ENCODE results near the gene ROR1. TPM values are rescaled to one million over a fixed set of nuclear protein-coding genes. Genes with fewer than 3 reads are reported as not detected.

The ROR1 gene
- total and polyA plus RNA-seq, 9 of the 15 experiments (the other 6 are each of a cell fraction or from before 2014, with no cell fraction given) = 0.02 TPM; not detected in 8

- POLR2A ChIA-PET = interaction anchor here (0.8 kb wide), 1 partner anchor 191 kb away, joined by 3 read pairs; no protein-coding TSS in a partner anchor
- intact Hi-C loops (cut with micrococcal nuclease) = no loop called here
These were observed 116.7 kb downstream of the ROR1 start for GRCh38 chr1:63890468-63890867.

More at GRCh38 chr1:63890468-63890867, 116.7 kb downstream of the ROR1 start:
- BruUV-seq (replicated peaks) = no TSS peak
- DNase-seq (ENCODE audit: extremely low read depth in 1 of 4, low spot score in 3 of 4) (no peak), FAIRE-seq (no peak), ATAC-seq (no peak)
- Histone ChIP-seq H2AFZ (ENCODE audit: low read depth, low read length) (no peak overlapping the region), H3K79me2 (ENCODE audit: control insufficient read depth, insufficient read depth, low read length) (no peaks in the 10 kb centered on the region), H3K27me3 (ENCODE audit: control insufficient read depth in 2 of 2, insufficient read depth in 2 of 2, low read length in 2 of 2) (no peaks in the 10 kb centered on the region), H3K9me3 (replicated peaks; ENCODE audit: control insufficient read depth, insufficient read depth, low read depth, low read length) (no peaks in the 10 kb centered on the region), H3K27ac (ENCODE audit: extremely low read depth, low read depth, low read length) (no peak overlapping the region), H3K9me1 (ENCODE audit: control insufficient read depth, insufficient read depth, low read length) (no peaks in the 10 kb centered on the region), H3K9ac (ENCODE audit: insufficient read depth in 1 of 2, low read depth in 2 of 2, low read length in 2 of 2) (no peak overlapping the region), H3K4me2 (ENCODE audit: insufficient read depth, low read length) (no peak overlapping the region), H4K20me1 (replicated peaks; ENCODE audit: control insufficient read depth, insufficient read depth, low read length) (no peaks in the 10 kb centered on the region), H3K4me3 (no peak overlapping the region), H3K4me1 (replicated peaks in 1 of 2; ENCODE audit: control insufficient read depth in 2 of 2, insufficient read depth in 2 of 2, low read length in 2 of 2) (no peaks in the 10 kb centered on the region), H3K36me3 (ENCODE audit: control insufficient read depth, insufficient read depth, low read length) (no peaks in the 10 kb centered on the region)
- TF ChIP-seq GABPA (tag; conservative IDR thresholded peaks at IDR 0.05; ENCODE audit: low read depth) = no peak
- no peak for TF ChIP-seq HOMEZ (CRISPR knock-in tag; IDR thresholded peaks at IDR 0.05)
- TF ChIP-seq ARHGAP35 (IDR thresholded peaks at IDR 0.05; ENCODE audit: partially characterized antibody) = no peak
- no peak for TF ChIP-seq CREBBP (IDR thresholded peaks at IDR 0.05; ENCODE audit: low read depth, low read length)
- TF ChIP-seq FOXK1 (CRISPR knock-in tag; IDR thresholded peaks at IDR 0.05; ENCODE audit: borderline replicate concordance) = no peak
- no peak for TF ChIP-seq MEIS2 (IDR thresholded peaks at IDR 0.05; ENCODE audit: partially characterized antibody)
- no peak for TF ChIP-seq ZFP30 (CRISPR knock-in tag; IDR thresholded peaks at IDR 0.05; ENCODE audit: borderline replicate concordance)
- TF ChIP-seq KLF1 (tag; IDR thresholded peaks at IDR 0.05) = no peak
- TF ChIP-seq ZSCAN32 (CRISPR knock-in tag; IDR thresholded peaks at IDR 0.05) = no peak
- no peak for TF ChIP-seq HMG20B (CRISPR knock-in tag; IDR thresholded peaks at IDR 0.05)
- TF ChIP-seq DEAF1 (CRISPR knock-in tag; IDR thresholded peaks at IDR 0.05) = no peak
- TF ChIP-seq ZZZ3 (IDR thresholded peaks at IDR 0.05) = no peak
- no peak for TF ChIP-seq TBL1XR1 (IDR thresholded peaks at IDR 0.05; ENCODE audit: low read length in 2 of 2)
- TF ChIP-seq DMBX1 (CRISPR knock-in tag; IDR thresholded peaks at IDR 0.05; ENCODE audit: borderline replicate concordance) = no peak
- no peak for TF ChIP-seq SRSF7 (optimal IDR thresholded peaks at IDR 0.05; ENCODE audit: low read depth, low read length)
- TF ChIP-seq ATF7 (IDR thresholded peaks at IDR 0.05) = no peak
- no peak for TF ChIP-seq PTTG1 (tag; IDR thresholded peaks at IDR 0.05; ENCODE audit: low read depth)
- CTCF ChIA-PET (ENCODE audit: low intra/inter-chr PET ratio) = no interaction called here
- in situ Hi-C loops (cut with MboI) = no loop called here
